Fibroblast of the conjunctiva (primary cell): ENCODE measurements around the gene SHQ1.
"Not testable (repeated sequence)": the region's sequence is repeated elsewhere in the genome, so short reads cannot be mapped to it uniquely, and the experiment has no call there.

Experiments
- DNase-seq: peaks from one replicate; pipeline ENCODE4 v3.0.0-alpha.2; 2010; ENCODE audit warnings: low read depth

Gene SHQ1

DNA sequence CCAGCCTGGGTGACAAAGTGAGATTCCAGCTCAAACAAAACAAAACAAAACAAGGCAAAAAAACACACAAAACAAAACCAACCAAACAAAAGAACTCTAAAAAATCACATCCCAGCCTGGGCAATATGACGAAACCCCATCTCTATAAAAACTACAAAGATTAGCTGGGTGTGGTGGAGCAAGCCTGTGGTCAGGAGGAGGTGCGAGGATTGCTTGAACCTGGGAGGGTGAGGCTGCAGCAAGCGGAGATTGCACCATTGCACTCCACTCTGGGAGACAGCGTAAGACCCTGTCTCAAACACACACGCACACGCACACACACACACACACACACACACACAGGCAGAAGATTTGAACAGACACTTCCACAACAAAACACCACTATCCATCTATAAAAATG, 99.6 kb downstream of the SHQ1 start:
- no peak for DNase-seq

DNA sequence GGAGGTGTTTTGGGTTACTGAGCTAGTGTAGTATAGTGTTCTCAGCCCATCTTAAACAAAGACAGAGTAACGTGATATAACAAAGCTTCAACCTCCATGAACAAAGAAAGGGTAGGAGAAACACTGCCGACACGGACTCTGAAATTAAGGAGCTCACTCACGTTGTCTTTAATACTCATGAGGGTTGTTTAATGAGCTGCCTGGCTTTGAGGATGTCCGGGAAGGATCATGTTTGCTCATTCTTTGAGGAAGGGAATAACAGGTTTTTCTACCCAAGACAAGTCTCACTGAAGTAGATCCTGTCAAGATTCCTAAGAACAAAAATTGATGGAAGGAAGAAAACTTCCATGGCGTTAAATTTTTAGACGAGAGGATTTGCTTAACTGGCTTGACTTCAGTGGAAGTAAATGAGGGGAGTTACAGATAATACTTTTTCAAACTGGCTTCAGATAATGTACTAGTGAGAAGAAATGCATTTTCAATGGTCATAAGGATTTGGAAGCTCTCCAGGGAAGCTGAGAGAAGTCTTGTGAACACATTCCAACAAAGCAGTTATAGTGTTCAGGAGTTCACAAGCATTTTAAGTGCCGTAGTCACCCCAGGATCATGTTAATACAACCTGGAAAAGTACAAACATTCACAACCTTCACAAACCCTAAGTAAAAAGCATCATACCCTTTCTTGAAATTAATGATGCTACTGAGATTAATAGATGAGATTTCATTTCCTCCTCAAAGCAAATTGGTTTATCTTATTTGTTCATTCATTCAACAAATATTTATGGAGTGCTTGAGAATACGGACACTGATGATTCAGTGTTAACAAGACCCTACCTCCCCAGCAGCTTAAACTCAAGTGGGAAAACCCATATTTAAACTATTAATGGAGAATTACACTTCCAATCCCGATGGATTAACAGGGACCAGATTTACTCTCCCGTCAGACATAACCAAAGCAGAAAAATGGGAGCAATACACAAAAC, 101.5 kb downstream of the SHQ1 start:
- DNase-seq: no peak

DNA sequence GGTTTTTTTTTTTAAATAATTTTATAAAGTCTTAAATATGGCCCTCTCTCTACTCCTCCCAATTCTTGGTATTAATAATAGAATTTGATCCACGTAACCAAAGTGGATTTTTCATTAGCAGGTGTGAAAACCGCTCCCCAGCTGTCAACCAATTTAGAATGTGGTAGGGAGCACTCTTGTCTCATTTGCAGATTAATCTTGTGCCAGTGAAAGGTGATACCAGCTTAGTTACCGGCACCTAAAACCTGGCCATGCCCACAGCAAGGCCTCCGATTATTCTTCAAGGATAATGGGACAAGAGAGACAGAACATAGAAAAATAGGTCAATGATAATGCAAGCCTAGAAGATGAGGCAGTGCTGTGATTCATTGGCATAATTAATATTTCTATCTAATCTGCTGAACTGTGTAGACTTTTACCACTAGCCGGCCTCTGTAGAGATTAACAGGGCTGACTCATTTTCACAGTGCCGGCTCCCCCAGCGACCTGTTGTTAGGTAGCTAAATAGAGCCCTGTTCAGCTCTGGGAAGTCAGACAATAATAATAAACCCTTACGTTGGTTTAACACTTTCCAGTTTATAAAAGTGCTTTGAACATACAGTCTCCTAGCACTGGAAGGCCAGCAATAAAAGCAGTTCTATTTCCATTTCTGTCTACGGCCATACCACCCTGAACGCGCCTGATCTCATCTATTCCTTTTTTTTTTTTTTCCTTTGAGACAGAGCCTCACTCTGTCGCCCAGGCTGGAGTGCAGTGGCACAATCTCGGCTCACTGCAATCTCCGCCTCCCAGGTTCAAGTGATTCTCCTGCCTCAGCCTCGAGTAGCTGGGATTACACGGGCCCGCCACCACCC, 102.9 kb downstream of the SHQ1 start:
- no peak for DNase-seq

DNA sequence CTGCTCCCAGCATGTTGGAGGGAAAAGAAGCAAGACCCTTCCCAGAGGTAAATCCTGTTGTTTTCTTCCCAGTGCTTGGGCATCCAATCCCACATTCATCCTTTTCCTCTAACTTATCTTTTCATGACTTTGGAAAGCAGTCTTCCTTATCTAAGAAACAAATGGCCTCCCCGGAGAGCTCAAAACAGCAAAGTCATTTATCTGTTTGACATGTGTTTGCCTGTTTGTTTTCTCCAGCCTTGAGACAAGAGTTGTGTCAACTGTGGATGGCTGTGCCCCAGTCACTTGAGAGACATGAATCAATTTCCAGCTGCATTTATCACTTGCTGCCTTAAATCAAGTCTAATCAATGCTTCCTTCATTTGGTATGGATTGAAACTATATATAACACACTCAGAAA, 103.9 kb downstream of the SHQ1 start:
- no peak for DNase-seq

DNA sequence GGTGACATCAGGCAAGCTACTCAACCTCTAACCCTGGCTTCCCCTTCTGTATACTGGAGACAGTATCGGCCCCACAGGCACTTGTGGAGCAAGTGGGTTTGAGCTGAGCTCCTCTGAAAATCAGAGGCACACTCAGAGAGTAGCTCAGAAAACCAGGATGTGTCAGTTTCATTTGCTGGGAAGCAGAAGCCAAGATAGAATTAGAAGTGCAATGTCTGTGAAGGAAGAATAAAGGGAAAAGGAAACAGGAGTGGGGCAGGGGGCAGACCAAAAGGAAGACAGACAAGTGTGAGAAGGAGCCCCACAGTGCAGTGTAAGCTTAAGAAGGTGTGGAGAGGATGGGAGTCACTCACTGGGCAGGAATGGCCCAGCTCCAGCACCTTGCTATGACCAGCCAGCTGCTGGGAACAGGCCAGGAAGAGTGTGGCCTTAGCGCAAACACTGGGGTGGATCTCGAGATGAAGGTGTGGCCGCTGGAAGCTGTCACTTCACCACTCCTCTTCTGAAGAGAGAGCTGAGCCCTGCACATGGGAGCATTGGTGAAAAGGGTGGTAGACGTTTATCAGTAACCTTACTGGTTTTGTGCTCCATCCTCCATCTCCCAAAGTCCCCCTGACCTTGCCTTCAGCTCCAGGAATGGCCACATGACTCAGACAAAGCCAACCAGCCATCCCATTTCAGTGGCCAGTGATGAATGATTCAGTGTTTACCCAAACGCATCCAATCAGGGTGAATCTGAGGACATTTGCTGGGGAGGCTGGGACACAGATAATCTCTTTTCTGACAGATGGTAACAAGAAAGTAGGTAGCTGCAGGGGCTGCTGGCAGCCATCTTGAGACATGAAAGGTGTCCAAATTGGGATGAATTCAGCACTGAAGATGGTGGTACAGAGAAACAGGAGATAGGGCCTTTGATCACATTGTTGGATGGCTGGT, 108.4 kb downstream of the SHQ1 start:
- no peak for DNase-seq

DNA sequence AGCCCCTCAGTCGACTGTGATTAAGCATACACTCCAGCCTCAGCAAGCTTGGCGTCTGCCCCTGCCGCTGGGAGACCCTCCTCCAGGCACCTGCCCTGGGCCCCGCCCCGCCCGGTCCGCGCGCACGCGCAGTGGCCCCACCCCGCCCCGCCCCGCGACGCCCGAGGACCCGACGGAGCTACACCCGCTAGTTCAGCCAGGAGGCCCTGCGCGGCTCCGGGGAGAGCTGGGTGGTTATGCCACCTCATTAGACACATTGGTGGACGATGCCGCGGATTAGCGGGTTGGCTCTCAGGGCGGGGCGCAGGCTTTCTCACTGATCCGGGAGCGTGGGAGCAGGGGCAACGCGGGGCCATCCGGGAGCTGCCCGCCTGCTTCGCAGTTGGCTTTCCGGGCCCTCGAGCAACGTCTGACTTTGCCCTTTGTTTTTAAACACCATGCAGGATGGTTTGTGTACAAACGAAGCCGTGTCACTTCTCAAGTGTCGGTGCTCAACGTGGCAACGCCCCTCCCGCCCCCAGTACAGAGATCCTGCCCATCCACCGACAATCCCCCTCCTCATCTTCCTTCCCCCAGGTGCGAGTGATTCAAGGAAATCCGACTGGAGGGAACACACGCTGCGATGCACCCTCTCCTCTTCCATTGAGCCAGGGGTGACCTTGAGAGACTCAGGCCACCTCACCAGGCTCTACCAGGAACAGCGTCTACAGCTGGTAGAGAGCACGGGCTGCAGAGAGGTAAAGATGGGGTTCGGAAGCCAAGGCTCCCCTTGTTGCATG, 109.3 kb downstream of the SHQ1 start:
- DNase-seq: no peak

DNA sequence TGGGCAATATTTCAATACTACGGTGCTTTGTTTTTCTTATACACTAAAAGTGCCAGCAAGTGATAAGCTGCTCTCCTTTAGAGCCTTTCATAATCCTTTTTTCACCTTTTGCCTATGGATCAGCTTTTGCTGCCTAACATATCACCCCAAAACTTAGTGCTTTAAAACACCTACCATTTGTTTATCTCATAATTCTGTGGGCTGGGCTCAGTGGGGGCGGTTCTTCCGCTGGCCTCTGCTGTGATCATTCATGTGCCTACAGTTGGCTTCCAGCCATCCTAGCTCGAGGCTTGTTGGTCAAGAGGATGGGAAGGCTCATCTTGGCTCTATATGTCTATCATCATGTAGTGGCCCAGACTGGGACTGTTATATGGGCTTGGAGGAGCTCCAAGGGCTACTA, 113.2 kb downstream of the SHQ1 start:
- not testable (repeated sequence) for DNase-seq

DNA sequence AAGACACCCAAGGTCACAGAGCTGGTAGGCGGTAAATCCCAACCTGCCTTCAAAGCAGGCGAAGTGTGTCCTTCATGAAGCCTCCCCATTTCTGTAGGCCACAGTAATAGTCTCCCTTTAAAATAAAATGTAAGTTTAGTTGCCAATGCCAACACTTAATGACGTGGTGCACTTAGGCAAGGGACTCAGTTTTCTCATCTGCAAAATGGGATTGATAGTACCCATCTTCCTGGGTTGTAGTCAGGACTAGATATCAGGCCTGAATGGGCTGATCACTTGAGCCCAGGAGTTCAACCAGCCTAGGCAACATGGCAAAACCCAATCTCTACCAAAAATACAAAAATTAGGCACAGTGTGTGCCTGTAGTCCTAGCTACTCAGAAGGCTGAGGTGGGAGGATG, 114.6 kb downstream of the SHQ1 start:
- DNase-seq: no peak

DNA sequence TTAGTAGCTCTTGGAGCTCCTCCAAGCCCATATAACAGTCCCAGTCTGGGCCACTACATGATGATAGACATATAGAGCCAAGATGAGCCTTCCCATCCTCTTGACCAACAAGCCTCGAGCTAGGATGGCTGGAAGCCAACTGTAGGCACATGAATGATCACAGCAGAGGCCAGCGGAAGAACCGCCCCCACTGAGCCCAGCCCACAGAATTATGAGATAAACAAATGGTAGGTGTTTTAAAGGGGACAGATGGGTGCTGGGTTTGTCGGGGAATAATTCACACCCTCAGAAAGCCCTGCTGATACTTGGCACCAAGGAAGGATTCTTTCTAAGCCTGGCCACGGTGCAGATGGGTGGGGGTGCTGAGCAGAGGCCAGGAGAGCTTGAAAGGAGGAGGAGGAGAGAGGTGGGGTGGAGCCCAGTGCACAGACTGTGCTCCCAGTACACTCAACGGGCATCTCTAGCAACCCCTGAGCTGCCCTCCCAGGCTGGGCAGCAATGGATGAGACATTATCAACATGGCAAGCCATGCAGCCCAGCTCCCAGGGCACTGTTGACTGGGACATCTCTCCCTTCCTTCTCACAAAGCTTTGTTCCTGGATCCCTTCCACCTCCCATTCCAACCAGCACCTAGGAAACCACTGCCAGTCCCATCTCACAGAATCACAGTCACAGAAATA, 115.4 kb downstream of the SHQ1 start:
- not testable (repeated sequence) for DNase-seq

DNA sequence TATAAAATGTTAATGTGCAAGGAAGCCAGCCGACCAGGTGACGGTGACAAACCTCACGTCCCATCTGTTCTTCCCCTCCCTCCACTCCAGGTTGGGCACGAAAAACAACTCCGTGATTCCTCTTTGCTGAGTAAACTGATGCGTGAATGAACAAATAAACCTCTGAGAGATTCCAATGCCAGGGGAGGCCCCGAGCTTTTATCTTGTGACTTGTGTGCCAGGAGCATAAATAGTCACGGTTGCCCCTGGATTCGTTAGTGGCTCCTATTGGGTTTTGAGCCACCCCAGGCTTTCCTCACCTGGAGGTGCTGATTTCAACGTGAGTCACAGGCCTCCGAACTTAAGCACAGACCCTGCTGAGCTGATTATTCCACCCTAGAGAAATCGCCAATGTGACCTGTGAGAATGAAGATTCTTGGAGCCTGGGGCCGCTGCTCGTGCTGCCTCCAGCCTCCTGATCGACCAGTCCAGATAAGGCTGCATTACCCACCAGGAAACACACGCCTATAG, 119.2 kb downstream of the SHQ1 start:
- no peak for DNase-seq

DNA sequence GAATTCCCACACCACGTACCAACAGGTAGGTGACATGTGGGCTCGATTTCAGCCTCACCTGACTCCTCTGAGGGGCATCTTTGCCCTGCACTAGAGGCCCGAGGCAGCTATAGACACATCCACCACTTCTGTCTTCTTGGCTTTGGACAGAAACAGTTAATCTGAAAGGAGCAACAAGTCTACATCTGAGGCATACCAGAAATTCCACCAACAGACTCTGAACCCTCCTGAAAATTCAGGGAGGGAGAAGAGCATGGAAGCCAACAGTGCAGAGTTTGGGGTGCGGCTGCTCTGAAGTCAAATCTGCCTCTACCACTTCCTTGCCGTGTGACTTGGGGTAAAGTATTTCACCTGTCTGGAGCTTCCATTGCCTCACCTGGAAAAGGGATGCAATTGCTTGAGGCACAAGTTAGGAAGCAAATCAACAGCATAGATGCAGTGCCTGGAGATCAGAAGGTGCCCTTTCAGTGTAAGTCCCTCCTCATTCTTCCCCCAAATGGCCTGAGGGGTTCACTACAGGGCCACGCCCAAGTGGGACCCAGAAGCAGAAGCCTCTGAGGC, 119.8 kb downstream of the SHQ1 start:
- no peak for DNase-seq

DNA sequence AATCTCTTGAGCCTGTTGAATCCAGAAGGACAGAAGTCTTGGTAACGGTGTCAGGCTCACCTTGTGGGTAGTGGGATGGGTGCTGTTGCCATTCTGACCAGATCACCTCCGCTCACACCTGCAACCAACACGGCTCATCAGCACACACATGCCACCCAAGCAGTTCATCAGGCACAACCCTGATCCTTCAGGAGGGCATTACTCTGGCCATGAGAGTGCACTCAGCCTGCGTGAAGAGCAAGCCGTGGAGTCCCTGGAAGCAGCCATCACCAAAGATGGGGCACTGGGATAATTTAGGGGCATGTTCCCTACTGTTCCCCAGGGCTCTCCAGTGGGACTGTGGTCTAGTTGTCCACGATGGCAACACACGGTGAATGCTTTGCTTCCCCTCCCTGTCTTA, 120.5 kb downstream of the SHQ1 start:
- DNase-seq: no peak

DNA sequence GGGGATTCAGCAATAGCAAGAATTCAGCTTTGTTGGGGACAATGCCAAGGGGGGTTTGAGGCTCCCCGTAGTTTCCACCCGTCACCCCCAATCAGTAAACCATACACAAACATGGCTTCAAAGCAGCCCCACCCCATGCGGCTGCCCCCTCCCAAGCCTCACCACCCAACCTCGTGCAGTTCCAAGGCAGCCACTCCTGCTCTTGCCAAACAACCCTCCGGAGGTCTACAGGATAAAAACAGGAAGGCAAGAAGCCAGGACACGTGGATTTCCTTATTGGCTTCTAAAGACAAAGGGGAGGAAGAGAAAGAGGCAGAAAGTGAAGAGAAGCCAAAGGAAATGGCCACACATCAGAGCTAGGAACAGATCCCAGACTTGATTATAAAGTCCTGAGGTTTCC, 121.1 kb downstream of the SHQ1 start:
- no peak for DNase-seq

DNA sequence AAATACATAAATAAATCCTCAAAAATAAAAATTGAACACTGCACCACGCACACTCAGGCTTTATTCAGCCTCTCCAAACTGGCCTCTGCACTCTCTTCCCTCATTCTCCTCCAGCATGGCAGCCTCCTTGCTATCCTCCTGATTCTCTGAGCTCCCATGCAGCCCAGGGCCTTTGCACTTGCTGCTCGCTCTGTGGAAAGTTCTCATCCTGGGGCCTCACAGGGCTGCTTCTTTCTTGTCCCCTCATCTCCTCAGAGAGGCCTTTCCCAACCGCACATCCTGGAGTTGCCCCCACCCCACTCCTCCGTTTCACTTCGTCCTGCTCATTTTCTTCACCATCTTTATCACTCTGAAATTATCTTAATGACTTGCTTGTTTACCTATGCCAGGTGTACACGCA, 123.0 kb downstream of the SHQ1 start:
- DNase-seq: no peak

DNA sequence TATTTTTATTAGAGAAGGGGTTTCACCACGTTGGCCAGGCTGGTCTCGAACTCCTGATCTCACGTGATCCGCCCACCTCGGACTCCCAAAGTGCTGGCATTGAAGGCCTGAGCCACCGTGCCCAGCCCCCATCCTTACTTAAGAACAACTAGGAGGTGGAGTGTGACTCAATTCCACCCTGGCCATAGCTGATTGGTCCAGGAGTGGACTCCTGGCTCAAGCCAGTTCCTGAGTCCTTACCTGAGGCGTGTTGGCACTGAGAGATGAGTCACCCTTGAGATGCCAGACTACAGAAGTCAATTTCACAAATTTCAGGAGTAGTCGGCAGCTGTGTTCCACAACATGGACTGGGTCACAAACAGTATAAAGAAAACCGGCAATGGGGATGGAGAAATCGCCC, 124.2 kb downstream of the SHQ1 start:
- DNase-seq: no peak

DNA sequence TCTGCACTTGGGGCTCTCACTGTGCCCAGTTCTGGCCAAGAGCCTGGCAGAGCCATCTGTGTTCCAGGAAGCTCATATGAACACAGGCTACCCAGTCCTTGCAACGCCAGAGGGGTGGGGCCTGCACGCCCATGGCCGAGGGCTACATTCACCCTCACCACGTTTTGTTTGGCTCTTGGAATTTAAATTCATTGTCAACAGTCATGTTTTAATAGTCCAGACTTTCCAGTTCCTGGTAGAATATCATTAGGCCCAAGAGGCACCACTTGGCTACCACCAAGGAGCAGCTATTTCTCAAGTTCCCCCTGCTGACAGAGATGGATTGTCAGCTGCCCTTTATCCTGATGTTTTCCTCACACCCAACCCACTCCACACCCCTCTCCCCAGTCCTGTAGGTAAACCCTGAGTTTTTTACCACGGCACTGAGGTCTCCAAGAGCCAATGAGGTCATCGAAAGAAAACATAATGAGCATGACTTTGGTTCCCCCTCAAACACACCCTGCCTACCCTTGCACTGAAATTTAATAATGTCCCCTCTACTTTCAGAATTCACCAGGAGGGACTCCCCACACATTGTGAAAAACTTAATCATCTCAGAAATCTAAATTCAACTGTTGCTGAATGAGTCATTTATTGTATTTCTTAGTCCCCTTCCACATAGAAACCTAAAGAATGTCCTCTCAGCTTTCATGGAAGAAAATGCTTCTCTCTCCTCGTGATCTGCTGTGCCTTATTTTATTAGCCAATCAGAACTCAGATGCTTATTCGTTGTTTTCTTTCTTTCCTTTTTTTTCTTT, 125.1 kb downstream of the SHQ1 start:
- DNase-seq: peak; percentile 38

DNA sequence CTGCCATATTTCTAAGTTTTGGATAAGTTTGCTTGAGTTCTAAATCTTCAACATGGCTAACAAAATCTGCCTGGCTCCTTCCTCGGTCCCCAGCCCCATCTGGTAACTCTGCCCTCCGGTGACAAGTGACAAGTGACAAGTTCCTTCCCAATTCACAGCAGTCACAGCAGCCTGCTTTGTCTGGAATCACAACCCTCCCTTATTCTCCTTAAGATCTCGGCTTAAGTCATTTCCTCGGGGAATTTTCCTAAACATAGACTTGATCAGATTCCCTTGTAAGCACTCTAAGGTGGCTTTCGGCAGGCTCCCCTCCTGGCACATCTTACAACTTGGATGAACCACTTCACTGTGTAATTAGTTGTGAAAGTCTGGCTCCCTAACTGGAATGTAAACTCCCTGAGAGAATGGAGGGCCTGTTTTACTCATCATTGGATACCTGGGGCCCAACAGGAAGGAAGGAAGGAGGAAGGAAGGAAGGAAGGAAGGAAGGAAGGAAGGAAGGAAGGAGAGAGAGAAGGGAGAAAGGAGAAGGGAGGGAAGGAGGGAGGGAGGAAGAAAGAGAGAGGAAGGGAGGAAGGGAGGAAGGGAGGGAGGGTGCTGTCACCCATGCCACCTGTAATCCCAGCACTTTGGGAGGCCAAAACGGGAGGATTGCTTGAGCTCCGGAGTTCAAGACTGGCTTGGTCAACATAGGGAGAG, 126.4 kb downstream of the SHQ1 start:
- DNase-seq: no peak

DNA sequence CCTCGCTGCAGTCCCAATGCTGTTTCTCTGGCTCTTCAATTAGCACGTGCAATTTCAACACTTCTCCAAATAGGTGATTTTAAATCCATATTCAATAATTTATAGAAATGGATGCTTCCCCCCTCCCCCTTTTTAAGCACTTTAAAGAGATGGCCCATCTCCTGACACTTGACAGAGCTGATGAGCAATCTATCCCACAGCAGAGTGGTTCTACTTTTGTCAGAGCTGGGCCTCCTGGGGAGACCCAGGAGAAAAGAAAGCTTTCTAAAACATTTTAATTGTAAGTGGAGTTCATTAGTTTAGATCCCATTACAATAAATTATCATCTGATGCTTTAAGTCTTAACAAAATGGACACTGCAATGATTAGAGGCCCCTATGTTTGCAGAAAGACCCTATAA, 127.7 kb downstream of the SHQ1 start:
- no peak for DNase-seq

DNA sequence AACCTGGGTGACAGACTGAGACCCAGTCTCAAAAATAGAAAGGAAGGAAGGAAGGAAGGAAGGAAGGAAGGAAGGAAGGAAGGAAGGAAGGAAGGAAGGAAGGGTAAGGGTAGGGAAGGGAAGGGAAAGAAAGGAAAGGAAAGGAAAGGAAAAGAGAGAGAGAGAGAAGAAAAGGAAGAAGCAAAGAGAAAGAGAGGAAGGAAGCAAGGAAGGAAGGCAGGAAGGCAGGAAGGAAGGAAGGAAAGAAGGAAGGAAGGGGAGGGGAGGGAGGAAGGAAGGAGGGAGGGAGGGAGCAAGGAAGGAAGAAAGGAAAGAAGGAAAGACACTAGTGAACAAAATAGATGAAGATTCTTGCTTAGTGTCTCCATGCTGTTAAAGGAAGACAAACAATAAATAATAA, 129.1 kb downstream of the SHQ1 start:
- DNase-seq: no peak
